GM18870 (cell line): ENCODE results near the gene FZD10.

Experiments
- ATAC-seq: cut with Tn5 transposase; IDR thresholded peaks from one replicate; pipeline ENCODE4 v1.9.1; 2021; ENCODE audit warnings: moderate library complexity; ENCODE audit not compliant: unreplicated experiment

Gene FZD10

DNA sequence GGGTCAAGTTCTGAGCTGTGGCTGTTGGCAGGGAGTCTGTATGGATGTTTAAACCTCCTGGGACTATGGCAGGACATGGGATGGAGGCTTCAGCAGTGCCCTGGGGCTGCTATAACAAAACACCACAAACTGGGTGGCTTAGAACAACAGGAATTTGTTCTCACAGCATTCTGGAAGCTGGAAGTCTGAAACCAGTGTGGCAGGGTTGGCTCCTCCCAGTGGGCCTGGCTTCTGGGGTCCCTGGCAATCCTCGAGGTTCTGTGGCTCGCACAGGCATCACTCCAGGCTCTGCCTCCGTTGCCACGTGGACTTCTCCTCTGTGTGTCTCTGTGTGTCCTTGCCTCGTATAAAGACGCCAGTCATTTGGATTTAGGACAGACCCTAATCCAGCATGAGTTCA lies 39.9 kb downstream of the FZD10 start:
- no peak for ATAC-seq

DNA sequence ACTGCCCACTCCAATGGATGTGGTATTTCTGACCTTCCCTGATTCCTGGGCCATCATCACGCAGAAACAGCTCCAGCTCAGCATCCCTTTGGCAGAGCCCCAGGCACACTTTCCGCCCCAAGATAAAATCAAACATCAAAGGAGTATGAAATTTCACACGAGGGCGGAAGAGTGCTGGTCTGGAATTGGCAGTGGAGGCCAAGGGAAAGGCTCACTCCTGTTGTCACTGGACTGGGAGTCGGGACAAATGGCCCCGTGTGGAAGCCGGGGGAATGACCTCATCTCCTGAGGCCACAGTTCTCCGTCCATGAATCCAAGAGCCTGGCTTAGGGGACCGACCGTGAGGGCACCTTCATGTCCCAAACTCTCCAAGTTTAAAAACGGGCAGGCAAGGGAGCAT lies 40.9 kb downstream of the FZD10 start:
- no peak for ATAC-seq

DNA sequence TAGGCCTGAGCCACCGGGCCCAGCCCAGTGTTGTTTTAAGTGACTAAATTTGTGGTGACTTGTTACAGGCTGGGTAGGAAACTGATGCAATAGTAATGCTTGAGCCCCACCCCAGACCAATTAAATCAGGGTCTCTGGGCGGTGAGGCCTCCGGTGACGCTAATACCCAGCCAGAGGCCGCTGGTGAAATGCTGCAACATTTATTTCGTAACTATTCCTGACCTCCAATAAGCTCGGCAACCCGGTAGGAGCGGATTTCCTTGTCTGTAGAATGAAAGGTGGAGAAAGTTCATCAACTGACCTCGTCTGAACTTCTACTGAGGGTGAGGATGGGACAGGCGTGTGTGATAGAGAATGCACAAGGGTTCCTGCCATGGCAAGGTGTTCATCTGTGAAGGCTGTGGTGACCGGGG lies 42.3 kb downstream of the FZD10 start:
- ATAC-seq, result no peak

DNA sequence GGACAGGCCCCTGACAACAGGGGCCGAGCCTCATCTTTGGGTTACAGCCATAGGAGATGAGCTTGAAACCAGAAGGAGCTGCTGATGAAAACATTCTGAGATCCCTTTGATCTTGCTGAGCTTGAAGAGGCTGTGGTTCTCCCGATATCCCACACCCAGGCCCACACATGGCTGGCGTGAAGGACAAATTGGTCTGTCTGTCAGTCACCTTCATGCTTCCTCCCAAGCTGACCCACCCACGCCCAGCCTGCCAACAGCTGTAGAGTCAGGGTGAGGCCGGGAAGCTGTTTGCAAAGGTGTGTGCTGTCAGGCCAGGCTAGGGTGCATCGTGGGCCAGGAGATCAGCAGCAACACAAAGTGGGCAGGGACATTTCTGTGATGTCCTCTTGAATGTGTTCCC lies 43.2 kb downstream of the FZD10 start:
- no peak for ATAC-seq

DNA sequence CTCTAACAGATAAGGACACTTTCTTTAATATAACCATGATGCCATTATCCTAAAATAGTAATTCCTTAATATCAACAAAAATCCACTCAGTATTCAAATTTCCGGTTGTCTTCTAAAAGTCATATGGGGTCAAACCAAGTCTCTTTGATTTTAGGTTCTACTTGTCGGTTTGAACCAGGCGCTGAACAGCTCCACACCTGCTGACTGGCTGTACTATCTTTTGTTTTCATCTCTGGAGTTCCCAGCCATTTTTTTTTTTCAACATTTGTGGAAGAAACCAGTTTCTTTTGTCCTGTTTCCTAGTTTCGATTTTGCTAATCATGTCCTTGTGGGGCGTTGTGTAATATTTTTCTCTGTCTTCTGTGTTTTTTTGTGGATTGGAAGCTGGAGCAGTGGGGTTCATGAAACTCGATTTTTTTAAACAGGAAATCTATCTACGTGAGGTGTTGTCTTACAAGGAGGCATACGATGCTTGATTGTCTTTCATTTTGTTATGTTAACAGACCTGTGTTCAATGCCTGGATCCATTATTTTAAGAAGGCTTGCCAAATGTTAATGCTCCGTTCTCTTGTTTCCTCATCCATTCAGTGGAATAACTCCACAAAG lies 50.2 kb downstream of the FZD10 start:
- ATAC-seq, result no peak

DNA sequence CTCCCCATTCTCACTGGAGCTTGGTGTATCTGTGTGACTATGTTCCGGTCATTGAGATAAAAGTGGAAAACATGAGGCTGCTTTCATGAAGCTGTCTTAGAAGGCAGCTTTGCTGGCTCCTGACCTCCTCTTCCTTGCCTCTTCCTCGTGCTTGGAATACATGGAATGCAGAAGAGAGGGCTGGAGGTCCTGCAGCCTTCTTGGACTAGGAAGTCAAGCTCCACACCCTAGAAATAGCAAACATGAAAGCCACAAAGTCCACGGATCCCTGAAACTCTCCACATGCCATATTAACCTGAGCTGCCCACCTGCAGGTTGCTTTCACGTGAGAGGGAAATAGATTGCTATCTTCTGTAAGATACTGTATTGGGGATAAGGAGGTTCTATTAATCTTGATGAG lies 51.0 kb downstream of the FZD10 start:
- no peak for ATAC-seq

DNA sequence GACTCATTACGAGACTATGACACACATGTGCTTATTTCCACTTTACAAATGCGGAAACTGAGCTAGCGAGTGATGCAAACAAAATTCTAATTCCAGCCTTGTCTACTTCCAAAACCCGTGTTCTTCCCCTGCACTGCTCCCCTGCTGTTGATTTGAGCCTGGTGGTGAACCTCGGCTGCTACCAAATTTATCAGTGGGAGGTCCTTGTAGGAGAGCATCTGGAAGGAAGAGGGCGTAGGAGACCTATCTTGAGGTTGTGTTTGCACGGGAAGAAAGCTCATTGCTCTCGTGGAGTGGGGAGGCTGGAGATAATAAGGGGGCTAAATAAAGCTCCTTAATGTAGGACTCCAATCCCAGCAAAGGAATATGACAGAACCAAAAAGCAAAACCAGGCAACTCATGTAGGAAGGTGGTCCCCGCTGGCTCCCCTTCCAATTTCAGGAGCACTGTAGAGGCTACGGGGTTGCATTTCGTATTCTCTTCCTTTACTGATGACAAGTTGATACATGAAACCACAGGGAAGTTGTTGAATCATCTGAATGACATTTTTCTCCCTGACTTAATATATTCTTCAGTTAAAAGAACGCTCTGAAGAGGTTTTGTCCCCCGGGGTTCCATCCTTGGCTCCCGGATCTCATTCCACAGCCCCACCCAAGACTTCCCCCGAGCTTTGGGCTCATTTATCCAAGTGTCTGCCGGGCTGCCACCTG lies 52.6 kb downstream of the FZD10 start:
- no peak for ATAC-seq
